ENCODE data around the gene HSD17B10. TPM values are rescaled to one million over a fixed set of nuclear protein-coding genes. Genes with fewer than 3 reads are reported as not detected.

The HSD17B10 gene
- polyA plus RNA-seq, 1 donor (not counting 4 experiments of a cell fraction or from before 2014, with no cell fraction given): 140 TPM

GRCh38 chrX:53403535-53403934, 30.6 kb downstream of the HSD17B10 start:
- TF ChIP-seq EZH2 (IDR thresholded peaks at IDR 0.05; ENCODE audit: low read length): no peak
- TF ChIP-seq CTCF (optimal IDR thresholded peaks at IDR 0.05 in 1 of 3, IDR thresholded peaks at IDR 0.05 in 1 of 3, conservative IDR thresholded peaks at IDR 0.05 in 1 of 3; ENCODE audit: extremely low read depth in 1 of 3, insufficient read depth in 2 of 3, low read length in 3 of 3): no peak
- H3K4me3 ChIP-seq (ENCODE audit: control insufficient read depth in 2 of 3, extremely low read depth in 1 of 3, insufficient read depth in 2 of 3, low read depth in 1 of 3, low read length in 3 of 3): no peak overlapping the region
- H3K9ac ChIP-seq (ENCODE audit: control insufficient read depth, extremely low read depth, insufficient read depth, low read length): no peak overlapping the region
- peaks cover 25 to 30% of the 10 kb centered on the region in 2 experiments for H3K36me3 ChIP-seq (ENCODE audit: control insufficient read depth in 2 of 2, extremely low read depth in 1 of 2, insufficient read depth in 2 of 2, low read length in 2 of 2)
- no peak overlapping the region for H3K27ac ChIP-seq (ENCODE audit: control insufficient read depth, insufficient read depth, low read length)
- H3K4me2 ChIP-seq (ENCODE audit: control insufficient read depth, extremely low read depth, insufficient read depth, low read depth, low read length): no peak overlapping the region
- FAIRE-seq (no peak), DNase-seq (ENCODE audit: low read depth, low spot score) (no peak)
- no peaks in the 10 kb centered on the region for H3K4me1 ChIP-seq (ENCODE audit: control insufficient read depth, extremely low read depth, insufficient read depth, low read length)
- H3K27me3 ChIP-seq (ENCODE audit: control insufficient read depth, extremely low read depth, insufficient read depth, low read length): no peaks in the 10 kb centered on the region
- H3K9me3 ChIP-seq (ENCODE audit: control insufficient read depth, low read depth, low read length): no peaks in the 10 kb centered on the region
- no peaks in the 10 kb centered on the region for H4K20me1 ChIP-seq (ENCODE audit: control insufficient read depth, extremely low read depth, insufficient read depth, low read length)
- no peaks in the 10 kb centered on the region for H3K79me2 ChIP-seq (ENCODE audit: control insufficient read depth, insufficient read depth, low read length)
- H2AFZ ChIP-seq (ENCODE audit: control insufficient read depth, low read length): no peak overlapping the region
- no peaks in the 10 kb centered on the region for H3K9me1 ChIP-seq (ENCODE audit: control insufficient read depth, extremely low read depth, insufficient read depth, low read length)
- dilution Hi-C loops (cut with MboI; ENCODE audit: extremely low pct_ligation_motif_present, low sequenced_read_pairs): no loop called here

- no peaks in the 10 kb centered on the region for H3K9me3 ChIP-seq (ENCODE audit: control insufficient read depth, low read depth, low read length)
- H3K9ac ChIP-seq (ENCODE audit: control insufficient read depth, extremely low read depth, insufficient read depth, low read length): no peak overlapping the region
- H3K4me2 ChIP-seq (ENCODE audit: control insufficient read depth, extremely low read depth, insufficient read depth, low read depth, low read length): no peak overlapping the region
- TF ChIP-seq EZH2 (IDR thresholded peaks at IDR 0.05; ENCODE audit: low read length) (no peak), CTCF (optimal IDR thresholded peaks at IDR 0.05 in 1 of 3, IDR thresholded peaks at IDR 0.05 in 1 of 3, conservative IDR thresholded peaks at IDR 0.05 in 1 of 3; ENCODE audit: extremely low read depth in 1 of 3, insufficient read depth in 2 of 3, low read length in 3 of 3) (no peak)
- DNase-seq (ENCODE audit: low read depth, low spot score) (no peak), FAIRE-seq (no peak)
- dilution Hi-C loops (cut with MboI; ENCODE audit: extremely low pct_ligation_motif_present, low sequenced_read_pairs): no loop called here
- no peak overlapping the region for H2AFZ ChIP-seq (ENCODE audit: control insufficient read depth, low read length)
- no peaks in the 10 kb centered on the region for H3K4me1 ChIP-seq (ENCODE audit: control insufficient read depth, extremely low read depth, insufficient read depth, low read length)
- H3K79me2 ChIP-seq (ENCODE audit: control insufficient read depth, insufficient read depth, low read length): no peaks in the 10 kb centered on the region
- no peaks in the 10 kb centered on the region for H4K20me1 ChIP-seq (ENCODE audit: control insufficient read depth, extremely low read depth, insufficient read depth, low read length)
- H3K4me3 ChIP-seq (ENCODE audit: control insufficient read depth in 2 of 3, extremely low read depth in 1 of 3, insufficient read depth in 2 of 3, low read depth in 1 of 3, low read length in 3 of 3): no peak overlapping the region
- H3K27ac ChIP-seq (ENCODE audit: control insufficient read depth, insufficient read depth, low read length): no peak overlapping the region
- H3K36me3 ChIP-seq (ENCODE audit: control insufficient read depth in 2 of 2, extremely low read depth in 1 of 2, insufficient read depth in 2 of 2, low read length in 2 of 2): peaks cover 8 to 21% of the 10 kb centered on the region in 2 experiments
- H3K27me3 ChIP-seq (ENCODE audit: control insufficient read depth, extremely low read depth, insufficient read depth, low read length): no peaks in the 10 kb centered on the region
- H3K9me1 ChIP-seq (ENCODE audit: control insufficient read depth, extremely low read depth, insufficient read depth, low read length): no peaks in the 10 kb centered on the region
Observed at GRCh38 chrX:53398216-53398615, 36.0 kb downstream of the HSD17B10 start.
